ENCODE data around the gene OR14A2. TPM values are rescaled to one million over a fixed set of nuclear protein-coding genes. Genes with fewer than 3 reads are reported as not detected.
"Not testable (repeated sequence)": the region's sequence is repeated elsewhere in the genome, so short reads cannot be mapped to it uniquely, and the experiment has no call there.

Gene OR14A2
- total RNA-seq, 1 donor from 2014 or later = not detected

DNA sequence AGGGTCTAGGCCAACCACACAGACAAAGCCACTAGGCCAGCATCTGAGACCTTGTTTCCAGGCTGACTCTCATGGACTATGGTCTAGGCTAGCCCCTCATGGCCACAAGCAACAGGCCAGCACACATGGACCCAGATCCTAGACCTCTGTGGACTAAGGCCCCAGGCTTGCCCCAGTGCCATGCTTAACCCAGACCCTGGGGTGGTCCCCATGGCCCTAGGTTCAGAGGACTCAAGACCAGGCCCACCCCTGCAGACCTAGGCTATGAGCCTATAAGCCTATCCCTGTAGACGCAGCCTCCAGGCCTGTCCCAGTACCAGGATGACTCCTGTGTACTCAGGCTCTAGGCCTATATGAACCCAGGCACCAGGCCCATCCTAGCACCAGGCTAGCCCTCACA lies 1.9 kb upstream of the OR14A2 start:
- Histone ChIP-seq H4K20me1 (ENCODE audit: low read depth) (no peaks in the 10 kb centered on the region), H3K79me2 (ENCODE audit: low read depth) (no peaks in the 10 kb centered on the region), H3K9ac (no peak overlapping the region), H3K9me3 (ENCODE audit: low read depth) (peaks cover 10% of the 10 kb centered on the region), H3K4me3 (no peak overlapping the region), H3K27me3 (no peaks in the 10 kb centered on the region), H3K4me2 (no peak overlapping the region), H3K27ac (no peak overlapping the region), H2AFZ (replicated peaks) (no peak overlapping the region), H3K4me1 (no peaks in the 10 kb centered on the region), H3K36me3 (no peaks in the 10 kb centered on the region), H3F3A (ENCODE audit: low read depth) (no peaks in the 10 kb centered on the region)
- H3K9me3 Mint-ChIP-seq = peaks cover 15% of the 10 kb centered on the region
- DNase-seq (ENCODE audit: low spot score) = no peak
- H3K27ac Mint-ChIP-seq = no peak overlapping the region
- no peaks in the 10 kb centered on the region for H3K36me3 Mint-ChIP-seq
- H3K4me3 Mint-ChIP-seq = no peak overlapping the region
- no peak for TF ChIP-seq EZH2phosphoT487 (IDR thresholded peaks at IDR 0.05)
- TF ChIP-seq EZH2 (IDR thresholded peaks at IDR 0.05) = no peak
- TF ChIP-seq, protein P1, sequence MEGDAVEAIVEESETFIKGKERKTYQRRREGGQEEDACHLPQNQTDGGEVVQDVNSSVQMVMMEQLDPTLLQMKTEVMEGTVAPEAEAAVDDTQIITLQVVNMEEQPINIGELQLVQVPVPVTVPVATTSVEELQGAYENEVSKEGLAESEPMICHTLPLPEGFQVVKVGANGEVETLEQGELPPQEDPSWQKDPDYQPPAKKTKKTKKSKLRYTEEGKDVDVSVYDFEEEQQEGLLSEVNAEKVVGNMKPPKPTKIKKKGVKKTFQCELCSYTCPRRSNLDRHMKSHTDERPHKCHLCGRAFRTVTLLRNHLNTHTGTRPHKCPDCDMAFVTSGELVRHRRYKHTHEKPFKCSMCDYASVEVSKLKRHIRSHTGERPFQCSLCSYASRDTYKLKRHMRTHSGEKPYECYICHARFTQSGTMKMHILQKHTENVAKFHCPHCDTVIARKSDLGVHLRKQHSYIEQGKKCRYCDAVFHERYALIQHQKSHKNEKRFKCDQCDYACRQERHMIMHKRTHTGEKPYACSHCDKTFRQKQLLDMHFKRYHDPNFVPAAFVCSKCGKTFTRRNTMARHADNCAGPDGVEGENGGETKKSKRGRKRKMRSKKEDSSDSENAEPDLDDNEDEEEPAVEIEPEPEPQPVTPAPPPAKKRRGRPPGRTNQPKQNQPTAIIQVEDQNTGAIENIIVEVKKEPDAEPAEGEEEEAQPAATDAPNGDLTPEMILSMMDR (IDR thresholded peaks at IDR 0.05) = no peak
- H3K27me3 Mint-ChIP-seq (ENCODE audit: insufficient read depth, low read depth) = no peaks in the 10 kb centered on the region
- no peaks in the 10 kb centered on the region for H3K4me1 Mint-ChIP-seq

DNA sequence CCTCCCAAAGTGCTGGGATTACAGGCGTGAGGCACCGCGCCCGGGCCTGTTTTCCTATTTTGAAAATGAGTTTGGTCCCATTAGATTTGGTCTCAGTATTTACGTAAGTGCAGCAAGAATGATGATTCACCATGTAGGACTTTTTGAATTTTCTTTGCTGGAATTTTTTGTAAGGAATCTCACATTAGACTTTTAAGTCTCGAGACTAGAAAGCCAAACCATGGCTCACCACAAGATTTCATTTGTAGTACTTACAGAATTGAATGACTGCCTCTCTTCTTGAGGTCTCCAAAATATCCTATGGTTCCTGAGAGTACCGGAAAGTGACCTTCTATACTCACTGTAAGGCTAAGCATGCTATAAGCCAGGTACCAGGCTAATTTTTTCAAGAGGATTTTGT lies 325 bp downstream of the OR14A2 start:
- Histone ChIP-seq H3K4me1 (no peaks in the 10 kb centered on the region), H3K27ac (no peak overlapping the region), H3K36me3 (no peaks in the 10 kb centered on the region), H3K4me3 (no peak overlapping the region), H2AFZ (replicated peaks) (no peak overlapping the region), H3K9ac (no peak overlapping the region), H3K79me2 (ENCODE audit: low read depth) (no peaks in the 10 kb centered on the region), H4K20me1 (ENCODE audit: low read depth) (no peaks in the 10 kb centered on the region), H3K4me2 (no peak overlapping the region), H3F3A (ENCODE audit: low read depth) (no peaks in the 10 kb centered on the region), H3K9me3 (ENCODE audit: low read depth) (peaks cover 27% of the 10 kb centered on the region), H3K27me3 (no peaks in the 10 kb centered on the region)
- Mint-ChIP-seq H3K27ac (no peak overlapping the region), H3K9me3 (peaks cover 15% of the 10 kb centered on the region), H3K36me3 (no peaks in the 10 kb centered on the region), H3K27me3 (ENCODE audit: insufficient read depth, low read depth) (no peaks in the 10 kb centered on the region), H3K4me3 (no peak overlapping the region), H3K4me1 (no peaks in the 10 kb centered on the region)
- TF ChIP-seq, protein P1 (IDR thresholded peaks at IDR 0.05) = no peak
- no peak for TF ChIP-seq EZH2 (IDR thresholded peaks at IDR 0.05)
- TF ChIP-seq EZH2phosphoT487 (IDR thresholded peaks at IDR 0.05) = no peak
- DNase-seq (ENCODE audit: low spot score) = no peak

DNA sequence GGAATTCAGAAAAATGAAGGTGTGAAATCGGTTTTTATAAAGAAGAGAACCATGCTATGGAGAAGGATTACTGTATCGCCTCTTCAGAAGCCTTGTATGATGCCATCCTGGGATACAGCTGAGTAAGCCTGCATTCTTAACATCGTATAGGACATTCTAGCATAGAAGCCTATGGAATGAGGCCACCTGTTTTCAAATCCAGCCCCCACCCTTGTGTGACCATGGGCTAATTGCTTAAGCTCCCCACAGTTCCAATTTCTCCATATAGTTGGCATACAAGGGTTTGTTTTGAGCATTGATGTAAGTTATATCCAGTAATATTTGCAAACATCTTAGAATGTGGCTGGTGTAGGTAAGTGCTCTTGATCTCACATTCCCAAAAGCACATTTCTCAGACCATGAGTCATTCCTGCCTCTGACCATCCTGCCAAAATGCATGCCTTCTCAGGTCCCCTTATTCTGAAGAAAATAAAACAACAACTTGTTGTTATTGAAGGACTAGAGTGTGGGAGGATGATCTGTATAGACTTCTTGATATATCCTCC lies 1.5 kb downstream of the OR14A2 start:
- no peak overlapping the region for H3K4me2 ChIP-seq
- DNase-seq (ENCODE audit: low spot score) = no peak
- peaks cover 15% of the 10 kb centered on the region for H3K9me3 Mint-ChIP-seq
- H3K4me1 Mint-ChIP-seq = no peaks in the 10 kb centered on the region
- H3K4me3 ChIP-seq = no peak overlapping the region
- no peaks in the 10 kb centered on the region for H3K4me1 ChIP-seq
- no peak overlapping the region for H3K9ac ChIP-seq
- H3K27ac ChIP-seq = no peak overlapping the region
- no peaks in the 10 kb centered on the region for H3K36me3 ChIP-seq
- H3K27ac Mint-ChIP-seq = no peak overlapping the region
- H3K36me3 Mint-ChIP-seq = no peaks in the 10 kb centered on the region
- TF ChIP-seq EZH2 (IDR thresholded peaks at IDR 0.05) (no peak), EZH2phosphoT487 (IDR thresholded peaks at IDR 0.05) (no peak)
- TF ChIP-seq, protein P1 (IDR thresholded peaks at IDR 0.05) = no peak
- H3F3A ChIP-seq (ENCODE audit: low read depth) = no peaks in the 10 kb centered on the region
- peaks cover 34% of the 10 kb centered on the region for H3K9me3 ChIP-seq (ENCODE audit: low read depth)
- no peaks in the 10 kb centered on the region for H3K79me2 ChIP-seq (ENCODE audit: low read depth)
- H3K27me3 ChIP-seq = no peaks in the 10 kb centered on the region
- no peaks in the 10 kb centered on the region for H3K27me3 Mint-ChIP-seq (ENCODE audit: insufficient read depth, low read depth)
- H3K4me3 Mint-ChIP-seq = no peak overlapping the region
- no peak overlapping the region for H2AFZ ChIP-seq (replicated peaks)
- no peaks in the 10 kb centered on the region for H4K20me1 ChIP-seq (ENCODE audit: low read depth)

DNA sequence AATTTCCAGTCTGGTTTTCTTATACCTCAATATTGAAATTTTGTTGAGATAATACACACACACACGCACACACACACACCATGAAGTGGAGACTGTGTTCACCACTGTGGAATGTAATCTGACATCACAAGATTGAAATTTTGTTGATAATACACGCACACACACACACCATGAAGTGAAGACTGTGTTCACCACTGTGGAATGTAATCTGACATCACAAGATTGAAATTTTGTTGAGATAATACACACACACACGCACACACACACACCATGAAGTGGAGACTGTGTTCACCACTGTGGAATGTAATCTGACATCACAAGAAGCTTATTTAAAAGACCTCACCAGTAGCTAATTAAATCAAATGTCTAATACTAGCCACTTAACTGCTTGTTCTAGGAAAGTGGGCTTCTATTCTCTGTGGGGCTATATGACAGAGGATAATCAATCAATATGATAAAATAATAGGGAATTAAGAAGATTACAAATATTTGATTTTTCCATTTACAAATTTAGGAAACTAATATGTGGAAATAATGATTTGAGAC lies 5.7 kb downstream of the OR14A2 start:
- H3K4me1 ChIP-seq; H3K4me1 Mint-ChIP-seq; H3K27me3 ChIP-seq; H3F3A ChIP-seq (ENCODE audit: low read depth); H3K27ac ChIP-seq; H4K20me1 ChIP-seq (ENCODE audit: low read depth); H3K9me3 Mint-ChIP-seq; H3K79me2 ChIP-seq (ENCODE audit: low read depth); H3K36me3 Mint-ChIP-seq; H3K4me2 ChIP-seq; H3K4me3 Mint-ChIP-seq; H3K27me3 Mint-ChIP-seq (ENCODE audit: insufficient read depth, low read depth); H3K4me3 ChIP-seq; H3K36me3 ChIP-seq; H3K9ac ChIP-seq; H3K27ac Mint-ChIP-seq; H2AFZ ChIP-seq (replicated peaks); DNase-seq (ENCODE audit: low spot score): not testable (repeated sequence)
- peaks cover 53% of the 10 kb centered on the region for H3K9me3 ChIP-seq (ENCODE audit: low read depth)

Data from neural progenitor cell (in vitro differentiated cells).